HG02571 (cell line): ENCODE measurements around the gene CELA2B.
"Not testable (repeated sequence)": the region's sequence is repeated elsewhere in the genome, so short reads cannot be mapped to it uniquely, and the experiment has no call there.

Source experiments
- ATAC-seq: cut with Tn5 transposase; IDR thresholded peaks from one replicate; pipeline ENCODE4 v1.9.1; 2021; ENCODE audit warnings: mild to moderate bottlenecking, moderate library complexity; ENCODE audit not compliant: unreplicated experiment

CELA2B gene

GRCh38 chr1:15492596-15492995, 16.7 kb downstream of the CELA2B start:
- ATAC-seq: no peak

GRCh38 chr1:15493869-15494390, 18.0 kb downstream of the CELA2B start:
- ATAC-seq: no peak

- no peak for ATAC-seq
Measured at GRCh38 chr1:15500184-15501178, 24.6 kb downstream of the CELA2B start.

- ATAC-seq: no peak
Measured at GRCh38 chr1:15501208-15502032, 25.5 kb downstream of the CELA2B start.

GRCh38 chr1:15504436-15504835, 28.5 kb downstream of the CELA2B start:
- ATAC-seq: no peak

- no peak for ATAC-seq
Measured at GRCh38 chr1:15506831-15507230, 30.9 kb downstream of the CELA2B start.

GRCh38 chr1:15507278-15507677, 31.4 kb downstream of the CELA2B start:
- no peak for ATAC-seq

GRCh38 chr1:15508700-15509487, 33.0 kb downstream of the CELA2B start:
- ATAC-seq: no peak

- no peak for ATAC-seq
Measured at GRCh38 chr1:15509586-15509985, 33.7 kb downstream of the CELA2B start.

GRCh38 chr1:15510611-15511405, 34.9 kb downstream of the CELA2B start:
- no peak for ATAC-seq

GRCh38 chr1:15513192-15513591, 37.3 kb downstream of the CELA2B start:
- no peak for ATAC-seq

GRCh38 chr1:15513919-15514318, 38.0 kb downstream of the CELA2B start:
- ATAC-seq: no peak

- ATAC-seq: not testable (repeated sequence)
Measured at GRCh38 chr1:15514557-15514956, 38.7 kb downstream of the CELA2B start.

- ATAC-seq: no peak
Measured at GRCh38 chr1:15515022-15515663, 39.2 kb downstream of the CELA2B start.

GRCh38 chr1:15519625-15520024, 43.7 kb downstream of the CELA2B start:
- no peak for ATAC-seq

GRCh38 chr1:15521206-15521906, 45.5 kb downstream of the CELA2B start:
- ATAC-seq: not testable (repeated sequence)

GRCh38 chr1:15522551-15522950, 46.6 kb downstream of the CELA2B start:
- no peak for ATAC-seq

GRCh38 chr1:15523104-15524020, 47.5 kb downstream of the CELA2B start:
- ATAC-seq: no peak
